ENCODE results near the gene ALDH4A1. TPM values are rescaled to one million over a fixed set of nuclear protein-coding genes. Genes with fewer than 3 reads are reported as not detected.

ALDH4A1 gene
- total RNA-seq: 18.3 and 36.1 TPM in 2 replicates

GRCh38 chr1:18902523-18903290, at the start of gene ALDH4A1:
TSS of gene ALDH4A1 (minus strand) at chr1:18902555. CDS start at chr1:18902523, 32 bp downstream.

GRCh38 chr1:18859560-18859959, 42.8 kb downstream of the ALDH4A1 start, which contains the start of gene TAS1R2:
TSS of gene TAS1R2 (minus strand) at chr1:18859660. CDS start at chr1:18859660, 0 bp downstream.

Other genes starting within 250 kb of the ALDH4A1 start
- gene TAS1R2, start 42.9 kb downstream of the ALDH4A1 start, total RNA-seq: not detected in 2 replicates
- 15.3 and 40.7 TPM in 2 replicates for gene IFFO2, start 54.1 kb upstream of the ALDH4A1 start, total RNA-seq